D721Med (cell line): ENCODE measurements around the gene PPIF.

ENCODE experiments used
- DNase-seq: peaks from one replicate; pipeline ENCODE4 v3.0.0; 2011; ENCODE audit warnings: low spot score; ENCODE audit not compliant: insufficient read length
- FAIRE-seq: peaks from 2 replicates; lab custom pipeline; 2011; peaks lifted over from hg19 to GRCh38; lab: Jason Lieb, UNC
- TF ChIP-seq, protein P1 (sequence below): IDR thresholded peaks from 2 replicates; pipeline ENCODE4 v1.5.1; 2012; ENCODE audit warnings: mild to moderate bottlenecking, control low read depth; ENCODE audit not compliant: insufficient read depth; ENCODE audit errors: missing control alignments

PPIF gene

DNA sequence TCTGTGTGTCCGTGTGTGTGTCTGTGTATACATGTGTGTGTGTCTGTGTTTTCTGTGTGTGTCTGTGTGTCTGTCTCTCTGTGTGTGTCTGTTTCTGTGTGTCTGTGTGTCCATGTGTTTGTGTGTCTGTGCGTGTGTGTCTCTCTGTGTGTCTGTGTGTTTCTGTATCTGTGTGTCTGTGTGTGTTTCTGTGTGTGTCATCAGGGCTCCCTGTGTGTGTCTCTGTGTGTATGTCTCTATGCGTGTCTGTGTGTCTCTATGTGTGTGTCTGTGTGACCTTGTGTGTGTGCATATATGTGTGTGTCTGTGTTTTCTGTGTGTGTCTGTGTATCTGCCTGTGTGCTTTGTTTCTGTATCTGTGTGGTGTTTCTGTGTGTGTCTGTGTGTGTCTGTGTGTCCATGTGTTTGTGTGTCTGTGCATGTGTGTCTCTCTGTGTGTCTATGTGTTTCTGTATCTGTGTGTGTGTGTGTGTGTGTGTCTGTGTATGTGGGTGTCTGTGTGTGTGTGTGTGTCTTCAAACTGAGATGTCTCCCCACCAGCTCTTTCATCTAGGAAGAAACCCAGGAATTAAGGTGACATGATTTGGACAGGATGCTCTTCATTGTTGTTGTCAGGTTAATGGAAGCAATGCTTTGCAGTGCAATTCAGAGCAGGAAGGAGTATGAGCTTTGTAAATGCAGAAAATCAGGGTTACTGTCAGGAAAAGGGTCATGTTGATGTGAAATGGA lies 20.7 kb upstream of the PPIF start:
- no peak for DNase-seq
- FAIRE-seq, result no peak
- TF ChIP-seq, protein P1, sequence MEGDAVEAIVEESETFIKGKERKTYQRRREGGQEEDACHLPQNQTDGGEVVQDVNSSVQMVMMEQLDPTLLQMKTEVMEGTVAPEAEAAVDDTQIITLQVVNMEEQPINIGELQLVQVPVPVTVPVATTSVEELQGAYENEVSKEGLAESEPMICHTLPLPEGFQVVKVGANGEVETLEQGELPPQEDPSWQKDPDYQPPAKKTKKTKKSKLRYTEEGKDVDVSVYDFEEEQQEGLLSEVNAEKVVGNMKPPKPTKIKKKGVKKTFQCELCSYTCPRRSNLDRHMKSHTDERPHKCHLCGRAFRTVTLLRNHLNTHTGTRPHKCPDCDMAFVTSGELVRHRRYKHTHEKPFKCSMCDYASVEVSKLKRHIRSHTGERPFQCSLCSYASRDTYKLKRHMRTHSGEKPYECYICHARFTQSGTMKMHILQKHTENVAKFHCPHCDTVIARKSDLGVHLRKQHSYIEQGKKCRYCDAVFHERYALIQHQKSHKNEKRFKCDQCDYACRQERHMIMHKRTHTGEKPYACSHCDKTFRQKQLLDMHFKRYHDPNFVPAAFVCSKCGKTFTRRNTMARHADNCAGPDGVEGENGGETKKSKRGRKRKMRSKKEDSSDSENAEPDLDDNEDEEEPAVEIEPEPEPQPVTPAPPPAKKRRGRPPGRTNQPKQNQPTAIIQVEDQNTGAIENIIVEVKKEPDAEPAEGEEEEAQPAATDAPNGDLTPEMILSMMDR, result no peak

DNA sequence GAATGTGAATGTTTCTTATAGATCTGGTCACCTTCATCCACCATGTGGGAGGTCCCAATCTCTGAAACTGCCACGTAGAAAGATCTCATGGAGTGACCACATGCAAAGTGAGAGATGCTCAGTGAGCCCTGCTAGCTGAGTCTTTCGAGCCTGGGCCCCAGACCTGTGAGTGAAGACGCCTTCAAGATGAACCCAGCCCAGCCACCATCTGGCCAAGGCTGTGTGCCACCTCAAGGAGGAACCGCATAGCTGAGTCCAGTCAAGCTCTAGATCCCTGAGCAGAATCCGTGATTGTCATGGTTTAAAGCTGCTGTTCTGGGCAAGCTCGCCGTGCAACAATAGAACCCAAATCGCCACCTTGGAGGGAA lies 20.2 kb upstream of the PPIF start:
- FAIRE-seq (no peak), DNase-seq (no peak)
- TF ChIP-seq, protein P1, result no peak

DNA sequence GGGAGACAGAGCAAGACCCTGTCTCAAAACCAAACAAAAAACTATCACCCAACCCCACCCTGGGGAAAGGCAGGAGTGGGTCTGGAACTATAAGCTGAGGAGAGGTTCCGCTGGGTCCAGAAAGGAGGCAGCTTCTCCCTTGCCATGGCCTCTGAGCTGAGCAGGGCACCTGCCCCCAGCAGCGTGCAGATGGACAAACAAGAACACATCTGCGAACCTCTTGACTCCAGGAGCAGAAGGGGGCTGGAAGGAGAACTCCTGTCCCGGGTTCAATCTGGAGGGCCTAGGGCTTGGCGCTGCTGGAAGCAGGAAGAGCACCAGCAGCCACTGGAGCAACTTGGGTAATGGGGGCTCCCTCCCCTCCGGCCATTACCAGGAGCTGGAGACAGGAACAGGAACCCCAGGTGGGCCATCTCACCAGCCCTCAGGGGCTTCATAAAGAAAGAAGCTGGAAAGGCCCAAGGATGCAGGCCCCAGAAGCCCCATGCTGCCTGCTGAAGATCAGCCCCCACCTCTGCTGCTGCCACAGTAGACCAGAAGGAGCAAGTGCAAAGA lies 19.0 kb upstream of the PPIF start:
- DNase-seq, result no peak
- FAIRE-seq, result no peak
- TF ChIP-seq, protein P1, result no peak

DNA sequence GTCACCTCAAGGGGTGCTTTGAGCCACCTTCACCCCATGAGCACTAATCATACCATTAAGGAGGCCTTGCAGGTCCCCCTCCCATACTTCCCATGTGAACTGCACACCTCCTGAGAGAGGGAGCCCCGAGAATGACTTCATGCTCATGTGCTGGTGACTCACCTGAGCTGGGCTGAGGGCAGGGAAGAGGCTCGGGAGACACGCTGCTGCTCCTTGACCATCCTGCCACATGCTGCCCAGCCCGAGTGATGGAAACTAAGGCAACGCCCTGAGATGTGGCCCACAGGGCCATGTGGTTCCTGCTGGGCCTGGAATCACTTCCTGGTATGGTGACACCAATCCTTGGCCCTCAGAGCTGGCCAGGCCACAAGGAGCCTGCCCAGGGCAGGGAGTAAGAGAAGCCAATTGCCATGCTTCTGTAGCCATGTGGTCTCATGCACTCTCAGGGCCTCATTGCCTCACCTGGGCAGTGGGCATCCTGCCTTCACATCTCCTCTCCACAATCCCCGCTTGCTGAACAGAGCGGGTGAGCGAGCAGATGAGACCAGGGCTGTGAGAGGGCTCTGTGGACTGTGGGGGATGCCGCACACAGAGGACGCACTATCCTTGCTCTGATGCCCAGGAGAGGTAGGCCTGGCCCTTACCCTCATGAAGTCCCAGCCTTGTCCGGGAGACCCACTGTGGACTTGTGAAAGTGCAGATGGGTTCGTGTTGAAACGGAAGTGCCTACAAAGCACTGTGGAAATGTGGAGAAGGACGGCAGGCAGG lies 18.3 kb upstream of the PPIF start:
- TF ChIP-seq, protein P1, result no peak
- FAIRE-seq, result no peak
- no peak for DNase-seq

DNA sequence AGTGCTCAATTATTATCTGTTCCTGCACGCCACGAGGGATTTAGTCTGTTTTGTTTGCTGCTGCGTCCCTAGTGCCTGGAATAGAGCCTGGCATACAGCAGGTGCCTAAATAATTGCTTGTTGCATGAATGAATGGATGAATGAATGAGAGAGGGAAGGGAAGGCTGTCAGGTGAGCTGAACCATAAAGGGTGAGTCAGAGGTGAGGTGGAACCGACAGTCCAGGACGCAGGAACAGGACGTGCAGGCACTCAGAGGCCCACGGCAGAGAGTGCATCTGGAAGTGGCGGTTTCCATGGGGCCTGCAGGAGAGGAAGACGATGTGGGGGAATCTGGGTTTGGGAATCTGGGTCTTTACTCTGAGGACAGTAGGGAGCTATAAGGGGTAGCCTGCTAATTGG lies 17.7 kb upstream of the PPIF start:
- TF ChIP-seq, protein P1, result no peak
- DNase-seq, result no peak
- FAIRE-seq, result no peak

DNA sequence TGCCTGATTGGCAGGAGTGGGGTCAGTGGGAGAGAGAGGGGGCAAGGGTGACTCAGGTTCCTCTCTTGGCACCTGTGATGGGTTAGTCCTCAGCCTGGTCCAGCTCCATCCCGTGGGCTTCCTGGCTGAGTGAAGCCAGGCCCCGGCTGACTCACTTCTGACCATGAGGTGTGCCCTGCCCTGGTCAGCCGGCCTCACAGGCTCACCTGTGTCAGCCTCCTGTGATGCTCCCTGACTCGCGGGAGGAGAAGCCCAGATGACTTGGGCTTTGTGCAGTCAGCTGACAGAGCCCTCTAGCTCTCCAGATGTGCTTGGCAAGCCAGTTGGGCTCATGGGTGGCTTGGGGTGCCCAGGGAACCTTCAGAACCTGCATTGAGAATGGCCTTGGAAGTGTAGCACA lies 16.0 kb upstream of the PPIF start:
- FAIRE-seq, result no peak
- no peak for DNase-seq
- TF ChIP-seq, protein P1, result no peak
